ENCODE results near the gene WNT7B.
A peak's percentile ranks its signal among the peaks of the same experiment; 100 is the strongest.
"Not testable (repeated sequence)": the region's sequence is repeated elsewhere in the genome, so short reads cannot be mapped to it uniquely, and the experiment has no call there.

The WNT7B gene

GRCh38 chr22:46007848-46008261 is 30.9 kb upstream of the WNT7B start:
- peak; percentile 88 for DNase-seq

- no peak for DNase-seq
Measured at GRCh38 chr22:46007003-46007847, 30.3 kb upstream of the WNT7B start.

GRCh38 chr22:46006379-46007002 is 29.5 kb upstream of the WNT7B start:
- DNase-seq: peak; percentile 79

- DNase-seq: not testable (repeated sequence)
Measured at GRCh38 chr22:46005116-46005705, 28.2 kb upstream of the WNT7B start.

GRCh38 chr22:46004105-46004866 is 27.3 kb upstream of the WNT7B start:
- no peak for DNase-seq

- no peak for DNase-seq
Measured at GRCh38 chr22:46003271-46004091, 26.5 kb upstream of the WNT7B start.

GRCh38 chr22:46002757-46003270 is 25.9 kb upstream of the WNT7B start:
- no peak for DNase-seq

GRCh38 chr22:46001426-46002106 is 24.6 kb upstream of the WNT7B start:
- DNase-seq: no peak

GRCh38 chr22:46001046-46001425 is 24.1 kb upstream of the WNT7B start:
- DNase-seq: no peak

GRCh38 chr22:46000081-46001027 is 23.4 kb upstream of the WNT7B start:
- DNase-seq: no peak

- DNase-seq: peak; percentile 23
Measured at GRCh38 chr22:45999379-45999971, 22.5 kb upstream of the WNT7B start.

- no peak for DNase-seq
Measured at GRCh38 chr22:45998638-45999378, 21.8 kb upstream of the WNT7B start.

GRCh38 chr22:45997777-45998637 is 21.0 kb upstream of the WNT7B start:
- no peak for DNase-seq

- peak; percentile 59 for DNase-seq
Measured at GRCh38 chr22:45997077-45997776, 20.3 kb upstream of the WNT7B start.

- DNase-seq: no peak
Measured at GRCh38 chr22:45996241-45997076, 19.5 kb upstream of the WNT7B start.

- DNase-seq: no peak
Measured at GRCh38 chr22:45995405-45996101, 18.6 kb upstream of the WNT7B start.

Data from NCI-H1694 treated with DMSO at 0.1 percent for 48 hours (cell line).